ENCODE measurements around the gene EPC2. TPM values are rescaled to one million over a fixed set of nuclear protein-coding genes. Genes with fewer than 3 reads are reported as not detected.

EPC2 gene
- total RNA-seq, 1 experiment from 2014 or later, result 20.3 TPM

GRCh38 chr2:148737742-148738141 is 93.2 kb downstream of the EPC2 start:
- DNase-seq (ENCODE audit: low spot score) (no peak), ATAC-seq (peak; percentile 63)
- Mint-ChIP-seq H3K9me3 (no peaks in the 10 kb centered on the region), H3K4me3 (no peak overlapping the region), H3K27ac (peak overlapping the region; percentile 48), H3K4me1 (peaks cover 26% of the 10 kb centered on the region), H3K27me3 (ENCODE audit: low read depth) (no peaks in the 10 kb centered on the region), H3K36me3 (no peaks in the 10 kb centered on the region)
- ChIA-PET CTCF (interaction anchor here (0.6 kb wide), 1 partner anchor 86 kb away, joined by 3 read pairs; no protein-coding TSS in a partner anchor), POLR2A (interaction anchor here (0.6 kb wide), 1 partner anchor 230 kb away, joined by 3 read pairs; no protein-coding TSS in a partner anchor)
- no peak for TF ChIP-seq E2F4 (CRISPR knock-in tag; IDR thresholded peaks at IDR 0.05; ENCODE audit: borderline replicate concordance, low read depth)
- no peak for TF ChIP-seq ZNF512 (CRISPR knock-in tag; IDR thresholded peaks at IDR 0.05; ENCODE audit: borderline replicate concordance)
- no peak for TF ChIP-seq ZNF219 (CRISPR knock-in tag; IDR thresholded peaks at IDR 0.05; ENCODE audit: borderline replicate concordance)
- no peak for TF ChIP-seq ZNF425 (CRISPR knock-in tag; conservative IDR thresholded peaks at IDR 0.05)
- TF ChIP-seq CBFB (CRISPR knock-in tag; IDR thresholded peaks at IDR 0.05; ENCODE audit: low read depth), result no peak
- no peak for TF ChIP-seq MAX (CRISPR knock-in tag; IDR thresholded peaks at IDR 0.05)
- no peak for TF ChIP-seq ZBTB21 (CRISPR knock-in tag; IDR thresholded peaks at IDR 0.05; ENCODE audit: borderline replicate concordance)
- TF ChIP-seq ZNF138 (CRISPR knock-in tag; conservative IDR thresholded peaks at IDR 0.05), result no peak
- TF ChIP-seq ATF1 (CRISPR knock-in tag; IDR thresholded peaks at IDR 0.05), result no peak
- TF ChIP-seq NR2C2 (CRISPR knock-in tag; IDR thresholded peaks at IDR 0.05), result no peak
- no peak for TF ChIP-seq SMAD4 (CRISPR knock-in tag; IDR thresholded peaks at IDR 0.05)
- TF ChIP-seq ZNF532 (CRISPR knock-in tag; IDR thresholded peaks at IDR 0.05; ENCODE audit: borderline replicate concordance), result no peak
- TF ChIP-seq NR3C1 (CRISPR knock-in tag; conservative IDR thresholded peaks at IDR 0.05; ENCODE audit: low read depth), result no peak
- TF ChIP-seq PRDM15 (CRISPR knock-in tag; IDR thresholded peaks at IDR 0.05), result no peak
- TF ChIP-seq SMAD3 (CRISPR knock-in tag; IDR thresholded peaks at IDR 0.05; ENCODE audit: borderline replicate concordance), result no peak
- TF ChIP-seq ATF2 (CRISPR knock-in tag; IDR thresholded peaks at IDR 0.05; ENCODE audit: borderline replicate concordance, low read depth), result no peak
- no peak for TF ChIP-seq HMGA2 (CRISPR knock-in tag; IDR thresholded peaks at IDR 0.05)
- TF ChIP-seq PRRX2 (CRISPR knock-in tag; IDR thresholded peaks at IDR 0.05), result no peak

Data from WTC11 (cell line).